Measurements from ENCODE around the gene C20orf204.

DNA sequence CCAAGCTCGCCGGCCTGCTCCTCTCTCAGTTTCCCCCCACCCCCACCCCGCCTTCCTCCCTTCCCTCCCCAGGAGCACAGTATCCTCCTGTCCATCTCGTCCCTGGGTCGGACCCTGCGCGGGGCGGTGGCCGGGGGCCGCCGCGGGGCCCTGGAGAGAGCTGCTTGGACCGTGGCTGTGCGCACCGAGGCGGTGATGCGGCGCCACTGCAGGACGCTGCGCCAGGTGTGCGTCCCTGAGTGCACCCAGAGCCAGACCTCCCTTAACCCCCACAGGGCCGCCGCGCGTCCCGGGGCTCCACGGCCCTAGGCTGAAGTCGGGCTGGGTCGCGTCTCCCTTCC is 2.2 kb downstream of the C20orf204 start:
- TF ChIP-seq, protein P1, sequence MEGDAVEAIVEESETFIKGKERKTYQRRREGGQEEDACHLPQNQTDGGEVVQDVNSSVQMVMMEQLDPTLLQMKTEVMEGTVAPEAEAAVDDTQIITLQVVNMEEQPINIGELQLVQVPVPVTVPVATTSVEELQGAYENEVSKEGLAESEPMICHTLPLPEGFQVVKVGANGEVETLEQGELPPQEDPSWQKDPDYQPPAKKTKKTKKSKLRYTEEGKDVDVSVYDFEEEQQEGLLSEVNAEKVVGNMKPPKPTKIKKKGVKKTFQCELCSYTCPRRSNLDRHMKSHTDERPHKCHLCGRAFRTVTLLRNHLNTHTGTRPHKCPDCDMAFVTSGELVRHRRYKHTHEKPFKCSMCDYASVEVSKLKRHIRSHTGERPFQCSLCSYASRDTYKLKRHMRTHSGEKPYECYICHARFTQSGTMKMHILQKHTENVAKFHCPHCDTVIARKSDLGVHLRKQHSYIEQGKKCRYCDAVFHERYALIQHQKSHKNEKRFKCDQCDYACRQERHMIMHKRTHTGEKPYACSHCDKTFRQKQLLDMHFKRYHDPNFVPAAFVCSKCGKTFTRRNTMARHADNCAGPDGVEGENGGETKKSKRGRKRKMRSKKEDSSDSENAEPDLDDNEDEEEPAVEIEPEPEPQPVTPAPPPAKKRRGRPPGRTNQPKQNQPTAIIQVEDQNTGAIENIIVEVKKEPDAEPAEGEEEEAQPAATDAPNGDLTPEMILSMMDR (conservative IDR thresholded peaks at IDR 0.05; ENCODE audit: low read depth, low read length) = no peak
- TF ChIP-seq FOS (IDR thresholded peaks at IDR 0.05; ENCODE audit: low read depth, low read length) (no peak), POLR2A (IDR thresholded peaks at IDR 0.05; ENCODE audit: low read depth, low read length) (no peak), RFX5 (IDR thresholded peaks at IDR 0.05; ENCODE audit: low read depth, low read length) (no peak), RAD21 (IDR thresholded peaks at IDR 0.05; ENCODE audit: low read length) (no peak), NFE2L2 (IDR thresholded peaks at IDR 0.05; ENCODE audit: low read depth, low read length) (no peak)
- TF ChIP-seq, protein P2, sequence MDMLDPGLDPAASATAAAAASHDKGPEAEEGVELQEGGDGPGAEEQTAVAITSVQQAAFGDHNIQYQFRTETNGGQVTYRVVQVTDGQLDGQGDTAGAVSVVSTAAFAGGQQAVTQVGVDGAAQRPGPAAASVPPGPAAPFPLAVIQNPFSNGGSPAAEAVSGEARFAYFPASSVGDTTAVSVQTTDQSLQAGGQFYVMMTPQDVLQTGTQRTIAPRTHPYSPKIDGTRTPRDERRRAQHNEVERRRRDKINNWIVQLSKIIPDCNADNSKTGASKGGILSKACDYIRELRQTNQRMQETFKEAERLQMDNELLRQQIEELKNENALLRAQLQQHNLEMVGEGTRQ (IDR thresholded peaks at IDR 0.05; ENCODE audit: low read depth, low read length) = no peak

Data from IMR-90 (cell line).